ENCODE data around the gene ALG12.

The ALG12 gene

DNA sequence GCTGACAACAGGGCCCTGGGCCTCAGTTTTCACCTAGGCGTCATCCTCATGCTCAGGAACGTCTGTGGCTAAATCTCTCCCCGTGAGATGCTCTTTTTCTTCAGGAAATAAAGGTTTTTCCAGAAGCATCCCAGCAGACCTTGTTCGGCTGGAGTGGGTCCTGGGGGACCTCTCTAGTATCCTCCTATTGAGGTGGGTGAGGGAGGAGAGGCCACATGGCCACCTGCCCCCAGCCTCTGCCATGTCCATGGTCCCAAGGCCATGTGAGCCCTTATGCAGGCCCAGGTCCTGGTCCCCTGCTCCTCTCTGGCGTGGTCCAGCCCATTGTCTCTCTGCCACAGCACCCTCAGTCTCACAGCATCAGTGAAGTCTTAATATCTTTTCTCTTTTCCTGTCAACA, 22.0 kb downstream of the ALG12 start:
- H3K79me2 ChIP-seq (ENCODE audit: insufficient read depth, low read length) = no peaks in the 10 kb centered on the region
- no peak for TF ChIP-seq EZH2phosphoT487 (conservative IDR thresholded peaks at IDR 0.05; ENCODE audit: low read length)
- TF ChIP-seq, protein P1, sequence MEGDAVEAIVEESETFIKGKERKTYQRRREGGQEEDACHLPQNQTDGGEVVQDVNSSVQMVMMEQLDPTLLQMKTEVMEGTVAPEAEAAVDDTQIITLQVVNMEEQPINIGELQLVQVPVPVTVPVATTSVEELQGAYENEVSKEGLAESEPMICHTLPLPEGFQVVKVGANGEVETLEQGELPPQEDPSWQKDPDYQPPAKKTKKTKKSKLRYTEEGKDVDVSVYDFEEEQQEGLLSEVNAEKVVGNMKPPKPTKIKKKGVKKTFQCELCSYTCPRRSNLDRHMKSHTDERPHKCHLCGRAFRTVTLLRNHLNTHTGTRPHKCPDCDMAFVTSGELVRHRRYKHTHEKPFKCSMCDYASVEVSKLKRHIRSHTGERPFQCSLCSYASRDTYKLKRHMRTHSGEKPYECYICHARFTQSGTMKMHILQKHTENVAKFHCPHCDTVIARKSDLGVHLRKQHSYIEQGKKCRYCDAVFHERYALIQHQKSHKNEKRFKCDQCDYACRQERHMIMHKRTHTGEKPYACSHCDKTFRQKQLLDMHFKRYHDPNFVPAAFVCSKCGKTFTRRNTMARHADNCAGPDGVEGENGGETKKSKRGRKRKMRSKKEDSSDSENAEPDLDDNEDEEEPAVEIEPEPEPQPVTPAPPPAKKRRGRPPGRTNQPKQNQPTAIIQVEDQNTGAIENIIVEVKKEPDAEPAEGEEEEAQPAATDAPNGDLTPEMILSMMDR (IDR thresholded peaks at IDR 0.05; ENCODE audit: insufficient read depth, low read length, poor library complexity, severe bottlenecking) = no peak
- no peaks in the 10 kb centered on the region for H4K20me1 ChIP-seq (ENCODE audit: low read depth, low read length)
- H3K27me3 ChIP-seq (ENCODE audit: low read length) = no peaks in the 10 kb centered on the region
- H3F3A ChIP-seq (ENCODE audit: insufficient read depth) = no peaks in the 10 kb centered on the region
- H3K36me3 ChIP-seq (ENCODE audit: low read length) = no peaks in the 10 kb centered on the region
- H3K9ac ChIP-seq (ENCODE audit: low read length) = no peak overlapping the region
- no peaks in the 10 kb centered on the region for H3K9me3 ChIP-seq (ENCODE audit: insufficient read depth, low read length)
- H2AFZ ChIP-seq (ENCODE audit: low read depth, low read length, severe bottlenecking) = no peak overlapping the region
- H3K9me2 ChIP-seq (replicated peaks; ENCODE audit: insufficient read depth, low read length) = no peaks in the 10 kb centered on the region
- no peak overlapping the region for H3K4me2 ChIP-seq (ENCODE audit: low read depth, low read length, poor library complexity, severe bottlenecking)
- no peak overlapping the region for H3K4me3 ChIP-seq (ENCODE audit: insufficient read depth, low read length, poor library complexity, severe bottlenecking)
- H3K27ac ChIP-seq (ENCODE audit: low read depth, low read length) = no peak overlapping the region

DNA sequence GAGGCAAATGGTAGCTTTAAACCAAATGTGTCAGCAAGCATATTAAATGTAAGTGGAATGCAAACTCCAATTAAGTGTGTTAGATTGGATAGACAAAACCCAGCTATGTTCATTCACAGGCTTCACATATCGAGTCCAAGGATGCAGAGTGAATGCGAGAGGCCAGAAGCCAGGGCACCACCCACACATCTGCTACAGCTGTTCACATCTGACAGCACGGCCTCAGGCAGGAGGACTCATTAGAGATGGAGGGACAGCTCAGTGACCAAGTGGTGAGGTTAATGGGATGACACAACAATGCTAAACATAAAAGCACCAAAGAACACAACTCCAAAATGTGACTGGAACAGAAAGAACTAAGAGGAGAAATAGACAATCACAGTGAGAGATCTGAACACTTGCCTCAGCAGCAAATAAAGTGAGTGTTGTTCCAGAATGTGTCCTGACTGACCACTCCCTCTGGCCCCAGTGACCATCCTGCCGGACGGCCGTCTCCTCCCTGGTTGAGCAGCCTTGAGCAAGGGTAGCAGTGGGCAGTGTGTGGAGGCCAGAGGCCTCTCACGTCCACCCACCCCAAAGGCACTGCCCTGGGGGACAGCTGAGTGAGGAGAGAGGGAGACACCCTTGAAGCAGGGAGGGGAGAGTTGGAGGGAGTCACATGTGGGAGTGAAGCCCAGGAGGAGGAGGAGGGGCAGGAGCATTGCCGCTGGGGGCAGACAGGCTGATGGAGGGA, 23.8 kb downstream of the ALG12 start:
- TF ChIP-seq, protein P1 (IDR thresholded peaks at IDR 0.05; ENCODE audit: insufficient read depth, low read length, poor library complexity, severe bottlenecking) = no peak
- TF ChIP-seq EZH2phosphoT487 (conservative IDR thresholded peaks at IDR 0.05; ENCODE audit: low read length) = no peak
- H3K36me3 ChIP-seq (ENCODE audit: low read length) = no peaks in the 10 kb centered on the region
- H3K9ac ChIP-seq (ENCODE audit: low read length) = no peak overlapping the region
- H3F3A ChIP-seq (ENCODE audit: insufficient read depth) = no peaks in the 10 kb centered on the region
- H2AFZ ChIP-seq (ENCODE audit: low read depth, low read length, severe bottlenecking) = no peak overlapping the region
- H4K20me1 ChIP-seq (ENCODE audit: low read depth, low read length) = no peaks in the 10 kb centered on the region
- H3K4me2 ChIP-seq (ENCODE audit: low read depth, low read length, poor library complexity, severe bottlenecking) = no peak overlapping the region
- H3K4me3 ChIP-seq (ENCODE audit: insufficient read depth, low read length, poor library complexity, severe bottlenecking) = no peak overlapping the region
- H3K27ac ChIP-seq (ENCODE audit: low read depth, low read length) = no peak overlapping the region
- H3K79me2 ChIP-seq (ENCODE audit: insufficient read depth, low read length) = 0 out of 2 replicates have a peak, but pooled peaks cover 4% of the 10 kb centered on the region
- no peaks in the 10 kb centered on the region for H3K27me3 ChIP-seq (ENCODE audit: low read length)
- H3K9me2 ChIP-seq (replicated peaks; ENCODE audit: insufficient read depth, low read length) = no peaks in the 10 kb centered on the region
- H3K9me3 ChIP-seq (ENCODE audit: insufficient read depth, low read length) = no peaks in the 10 kb centered on the region

DNA sequence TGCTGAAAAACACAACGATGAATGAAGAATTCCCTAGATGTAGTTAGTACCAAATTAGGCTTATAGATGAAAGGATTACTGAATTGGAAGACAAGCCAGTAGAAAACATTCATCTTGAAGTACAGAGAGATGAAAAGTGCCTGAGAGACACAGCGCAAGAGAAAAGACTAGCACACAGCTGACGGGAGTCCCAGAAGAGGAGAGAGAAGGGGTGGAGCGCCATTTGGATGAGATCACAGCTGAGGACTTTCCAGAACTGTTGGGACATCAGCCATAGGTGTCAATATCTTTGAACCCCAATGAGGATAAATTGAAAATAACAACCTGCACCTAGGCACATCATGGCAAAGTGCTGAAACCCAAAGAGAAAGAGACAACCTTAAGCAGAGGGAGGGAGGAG, 25.2 kb downstream of the ALG12 start:
- Histone ChIP-seq H3K79me2 (ENCODE audit: insufficient read depth, low read length) (0 out of 2 replicates have a peak, but pooled peaks cover 9% of the 10 kb centered on the region), H3K27ac (ENCODE audit: low read depth, low read length) (no peak overlapping the region), H3K9ac (ENCODE audit: low read length) (no peak overlapping the region), H3K9me2 (replicated peaks; ENCODE audit: insufficient read depth, low read length) (no peaks in the 10 kb centered on the region), H3K36me3 (ENCODE audit: low read length) (peaks cover 7% of the 10 kb centered on the region; the same call in 1 of the 2 replicates), H3K27me3 (ENCODE audit: low read length) (no peaks in the 10 kb centered on the region), H3K9me3 (ENCODE audit: insufficient read depth, low read length) (no peaks in the 10 kb centered on the region), H3K4me2 (ENCODE audit: low read depth, low read length, poor library complexity, severe bottlenecking) (no peak overlapping the region), H2AFZ (ENCODE audit: low read depth, low read length, severe bottlenecking) (no peak overlapping the region), H4K20me1 (ENCODE audit: low read depth, low read length) (no peaks in the 10 kb centered on the region; the same call in 1 of the 2 replicates), H3F3A (ENCODE audit: insufficient read depth) (no peaks in the 10 kb centered on the region), H3K4me3 (ENCODE audit: insufficient read depth, low read length, poor library complexity, severe bottlenecking) (no peak overlapping the region)
- no peak for TF ChIP-seq EZH2phosphoT487 (conservative IDR thresholded peaks at IDR 0.05; ENCODE audit: low read length)
- TF ChIP-seq, protein P1 (IDR thresholded peaks at IDR 0.05; ENCODE audit: insufficient read depth, low read length, poor library complexity, severe bottlenecking) = no peak

Data from SU-DHL-6 (cell line).